ENCODE results near the gene CMTM6.
"Not testable (repeated sequence)": the region's sequence is repeated elsewhere in the genome, so short reads cannot be mapped to it uniquely, and the experiment has no call there.

Gene CMTM6

GRCh38 chr3:32449691-32450090, 53.0 kb downstream of the CMTM6 start:
- TF ChIP-seq, protein P1, sequence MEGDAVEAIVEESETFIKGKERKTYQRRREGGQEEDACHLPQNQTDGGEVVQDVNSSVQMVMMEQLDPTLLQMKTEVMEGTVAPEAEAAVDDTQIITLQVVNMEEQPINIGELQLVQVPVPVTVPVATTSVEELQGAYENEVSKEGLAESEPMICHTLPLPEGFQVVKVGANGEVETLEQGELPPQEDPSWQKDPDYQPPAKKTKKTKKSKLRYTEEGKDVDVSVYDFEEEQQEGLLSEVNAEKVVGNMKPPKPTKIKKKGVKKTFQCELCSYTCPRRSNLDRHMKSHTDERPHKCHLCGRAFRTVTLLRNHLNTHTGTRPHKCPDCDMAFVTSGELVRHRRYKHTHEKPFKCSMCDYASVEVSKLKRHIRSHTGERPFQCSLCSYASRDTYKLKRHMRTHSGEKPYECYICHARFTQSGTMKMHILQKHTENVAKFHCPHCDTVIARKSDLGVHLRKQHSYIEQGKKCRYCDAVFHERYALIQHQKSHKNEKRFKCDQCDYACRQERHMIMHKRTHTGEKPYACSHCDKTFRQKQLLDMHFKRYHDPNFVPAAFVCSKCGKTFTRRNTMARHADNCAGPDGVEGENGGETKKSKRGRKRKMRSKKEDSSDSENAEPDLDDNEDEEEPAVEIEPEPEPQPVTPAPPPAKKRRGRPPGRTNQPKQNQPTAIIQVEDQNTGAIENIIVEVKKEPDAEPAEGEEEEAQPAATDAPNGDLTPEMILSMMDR (IDR thresholded peaks at IDR 0.05; ENCODE audit: borderline replicate concordance, control extremely low read depth, extremely low read depth, insufficient read depth, missing control alignments) = no peak
- no peak for DNase-seq (ENCODE audit: low spot score)
- in situ Hi-C loops (cut with MboI; ENCODE audit: low sequenced_read_pairs, unreplicated experiment) = no loop called here

DNA sequence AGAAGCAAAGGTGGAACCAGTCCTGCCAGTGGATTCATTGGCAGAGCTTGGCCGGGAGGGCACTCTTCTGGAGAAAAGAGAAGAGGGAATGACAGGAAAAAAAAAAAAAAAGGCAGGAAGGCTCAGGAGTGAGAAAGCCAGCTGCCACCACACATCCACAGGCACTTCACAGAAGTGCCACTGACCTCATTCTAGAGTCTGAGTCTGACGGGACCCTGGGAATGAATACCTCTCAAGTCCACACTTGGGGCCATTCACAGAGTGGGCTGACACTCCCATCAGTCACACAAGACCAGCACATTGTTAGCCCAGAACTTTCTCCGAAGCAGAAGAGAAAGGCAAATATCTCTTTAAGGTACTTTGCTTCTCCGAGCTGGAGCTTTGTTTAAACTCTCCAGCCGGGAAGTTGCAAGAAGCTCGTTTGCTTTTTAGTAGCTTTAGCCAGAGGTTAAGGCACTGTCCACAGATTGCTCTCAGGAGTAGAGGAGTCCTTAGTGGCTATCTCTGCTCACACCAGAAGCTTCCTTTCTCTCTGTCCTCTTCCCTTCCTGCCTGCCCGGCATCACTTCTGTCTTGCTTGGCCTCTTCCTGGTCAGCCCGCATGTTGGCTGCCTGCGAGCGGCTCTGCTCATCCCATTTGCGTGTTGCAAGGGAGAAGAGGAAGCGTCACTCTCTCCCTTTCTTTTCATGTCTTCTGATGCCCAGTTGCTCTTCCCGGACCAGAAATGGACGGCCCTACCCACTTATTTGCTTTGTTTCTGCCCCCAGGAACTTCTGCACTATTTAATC, 53.8 kb downstream of the CMTM6 start:
- in situ Hi-C loops (cut with MboI; ENCODE audit: low sequenced_read_pairs, unreplicated experiment) = no loop called here
- TF ChIP-seq, protein P1 (IDR thresholded peaks at IDR 0.05; ENCODE audit: borderline replicate concordance, control extremely low read depth, extremely low read depth, insufficient read depth, missing control alignments) = no peak
- no peak for DNase-seq (ENCODE audit: low spot score)

GRCh38 chr3:32447865-32448400, 54.7 kb downstream of the CMTM6 start:
- TF ChIP-seq, protein P1 (IDR thresholded peaks at IDR 0.05; ENCODE audit: borderline replicate concordance, control extremely low read depth, extremely low read depth, insufficient read depth, missing control alignments) = no peak
- in situ Hi-C loops (cut with MboI; ENCODE audit: low sequenced_read_pairs, unreplicated experiment) = no loop called here
- DNase-seq (ENCODE audit: low spot score) = no peak

DNA sequence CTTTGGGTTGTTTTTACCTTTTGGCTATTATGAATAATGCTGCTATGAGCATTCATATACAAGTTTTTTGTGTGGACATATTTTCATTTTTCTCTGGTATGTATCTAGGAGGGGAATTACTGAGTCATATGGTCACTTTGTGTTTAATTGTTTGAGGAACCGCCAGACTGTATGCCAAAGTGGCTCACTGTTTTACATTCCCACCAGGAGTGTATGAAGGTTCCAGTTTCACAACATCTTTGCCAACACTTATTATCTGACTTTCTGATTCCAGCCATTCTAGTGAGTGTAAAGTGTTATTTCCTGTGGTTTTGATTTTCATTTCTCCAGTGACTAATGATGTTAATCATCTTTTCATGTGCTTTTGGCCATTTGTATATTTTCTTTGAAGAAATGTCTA, 59.2 kb downstream of the CMTM6 start:
- TF ChIP-seq, protein P1 (IDR thresholded peaks at IDR 0.05; ENCODE audit: borderline replicate concordance, control extremely low read depth, extremely low read depth, insufficient read depth, missing control alignments) = no peak
- in situ Hi-C loops (cut with MboI; ENCODE audit: low sequenced_read_pairs, unreplicated experiment) = no loop called here
- no peak for DNase-seq (ENCODE audit: low spot score)

GRCh38 chr3:32442766-32443165, 59.9 kb downstream of the CMTM6 start:
- in situ Hi-C loops (cut with MboI; ENCODE audit: low sequenced_read_pairs, unreplicated experiment) = no loop called here
- no peak for DNase-seq (ENCODE audit: low spot score)
- TF ChIP-seq, protein P1 (IDR thresholded peaks at IDR 0.05; ENCODE audit: borderline replicate concordance, control extremely low read depth, extremely low read depth, insufficient read depth, missing control alignments) = no peak

- no peak for DNase-seq (ENCODE audit: low spot score)
- TF ChIP-seq, protein P1 (IDR thresholded peaks at IDR 0.05; ENCODE audit: borderline replicate concordance, control extremely low read depth, extremely low read depth, insufficient read depth, missing control alignments) = no peak
- in situ Hi-C loops (cut with MboI; ENCODE audit: low sequenced_read_pairs, unreplicated experiment) = no loop called here
Observed at GRCh38 chr3:32440611-32441350, 61.9 kb downstream of the CMTM6 start.

- in situ Hi-C loops (cut with MboI; ENCODE audit: low sequenced_read_pairs, unreplicated experiment); DNase-seq (ENCODE audit: low spot score): not testable (repeated sequence)
Observed at GRCh38 chr3:32439421-32439820, 63.2 kb downstream of the CMTM6 start.
